ENCODE results near the gene RET. TPM values are rescaled to one million over a fixed set of nuclear protein-coding genes. Genes with fewer than 3 reads are reported as not detected.

Gene RET
- total and polyA plus RNA-seq, 2 experiments from 2014 or later, result 0.50 TPM; not detected in 1

DNA sequence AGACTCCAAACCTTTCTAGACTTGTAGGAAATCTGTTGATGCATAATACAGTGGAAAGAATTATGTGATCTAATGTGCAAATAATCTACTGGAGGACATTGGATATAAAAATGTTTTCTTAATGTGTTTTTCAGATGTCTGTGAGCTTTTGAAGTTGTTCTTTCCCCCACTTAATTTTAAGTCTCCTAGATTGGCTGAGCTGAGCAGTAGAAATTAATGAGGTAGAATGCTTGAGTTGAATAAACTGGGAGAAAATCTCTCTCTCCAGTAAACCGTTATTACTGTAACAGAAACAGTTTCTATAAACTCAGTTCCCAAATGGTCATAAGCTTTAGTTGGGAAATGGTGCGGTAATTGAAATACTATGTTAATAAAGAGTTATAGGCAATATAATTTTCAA, 77.0 kb downstream of the RET start:
- Histone ChIP-seq H3K4me2 (no peak overlapping the region), H3K79me2 (peaks cover 83% of the 10 kb centered on the region), H3K27me3 (no peaks in the 10 kb centered on the region), H3K9me3 (ENCODE audit: low read depth) (no peaks in the 10 kb centered on the region), H3K9me2 (replicated peaks; ENCODE audit: insufficient read depth) (no peaks in the 10 kb centered on the region), H3K36me3 (replicated peaks; ENCODE audit: insufficient read depth, low read depth) (no peaks in the 10 kb centered on the region), H4K20me1 (ENCODE audit: insufficient read depth, poor library complexity, severe bottlenecking) (no peaks in the 10 kb centered on the region), H3K27ac (no peak overlapping the region), H3K4me1 (ENCODE audit: insufficient read depth) (no peaks in the 10 kb centered on the region), H3K4me3 (no peak overlapping the region), H2AFZ (no peak overlapping the region)
- WGBS (ENCODE audit: low lambda C conversion rate, missing lambda C conversion rate), result 87% methylated on average over 2 of the region's 2 CpGs
- TF ChIP-seq, protein P1, sequence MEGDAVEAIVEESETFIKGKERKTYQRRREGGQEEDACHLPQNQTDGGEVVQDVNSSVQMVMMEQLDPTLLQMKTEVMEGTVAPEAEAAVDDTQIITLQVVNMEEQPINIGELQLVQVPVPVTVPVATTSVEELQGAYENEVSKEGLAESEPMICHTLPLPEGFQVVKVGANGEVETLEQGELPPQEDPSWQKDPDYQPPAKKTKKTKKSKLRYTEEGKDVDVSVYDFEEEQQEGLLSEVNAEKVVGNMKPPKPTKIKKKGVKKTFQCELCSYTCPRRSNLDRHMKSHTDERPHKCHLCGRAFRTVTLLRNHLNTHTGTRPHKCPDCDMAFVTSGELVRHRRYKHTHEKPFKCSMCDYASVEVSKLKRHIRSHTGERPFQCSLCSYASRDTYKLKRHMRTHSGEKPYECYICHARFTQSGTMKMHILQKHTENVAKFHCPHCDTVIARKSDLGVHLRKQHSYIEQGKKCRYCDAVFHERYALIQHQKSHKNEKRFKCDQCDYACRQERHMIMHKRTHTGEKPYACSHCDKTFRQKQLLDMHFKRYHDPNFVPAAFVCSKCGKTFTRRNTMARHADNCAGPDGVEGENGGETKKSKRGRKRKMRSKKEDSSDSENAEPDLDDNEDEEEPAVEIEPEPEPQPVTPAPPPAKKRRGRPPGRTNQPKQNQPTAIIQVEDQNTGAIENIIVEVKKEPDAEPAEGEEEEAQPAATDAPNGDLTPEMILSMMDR (IDR thresholded peaks at IDR 0.05; ENCODE audit: poor library complexity), result no peak
- TF ChIP-seq EZH2phosphoT487 (IDR thresholded peaks at IDR 0.05; ENCODE audit: low read depth, severe bottlenecking, unreplicated experiment) (no peak), EZH2 (IDR thresholded peaks at IDR 0.05; ENCODE audit: borderline replicate concordance) (no peak)
- DNase-seq (ENCODE audit: low spot score), result no peak

DNA sequence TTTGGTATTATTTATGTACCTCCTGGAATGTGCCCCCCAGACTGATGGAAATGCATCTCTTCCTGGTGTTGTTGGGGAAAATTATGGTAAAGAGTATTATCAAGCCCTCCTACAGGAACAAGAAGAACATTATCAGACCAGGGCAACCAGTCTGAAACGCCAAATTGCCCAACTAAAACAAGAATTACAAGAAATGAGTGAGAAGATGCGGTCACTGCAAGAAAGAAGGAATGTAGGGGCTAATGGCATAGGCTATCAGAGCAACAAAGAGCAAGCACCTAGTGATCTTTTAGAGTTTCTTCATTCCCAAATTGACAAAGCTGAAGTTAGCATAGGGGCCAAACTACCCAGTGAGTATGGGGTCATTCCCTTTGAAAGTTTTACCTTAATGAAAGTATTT, 78.4 kb downstream of the RET start:
- TF ChIP-seq, protein P1 (IDR thresholded peaks at IDR 0.05; ENCODE audit: poor library complexity), result no peak
- TF ChIP-seq EZH2 (IDR thresholded peaks at IDR 0.05; ENCODE audit: borderline replicate concordance) (no peak), EZH2phosphoT487 (IDR thresholded peaks at IDR 0.05; ENCODE audit: low read depth, severe bottlenecking, unreplicated experiment) (no peak)
- Histone ChIP-seq H3K36me3 (replicated peaks; ENCODE audit: insufficient read depth, low read depth) (no peaks in the 10 kb centered on the region), H3K79me2 (peaks cover 71% of the 10 kb centered on the region), H3K4me1 (ENCODE audit: insufficient read depth) (no peaks in the 10 kb centered on the region), H3K27ac (no peak overlapping the region), H4K20me1 (ENCODE audit: insufficient read depth, poor library complexity, severe bottlenecking) (no peaks in the 10 kb centered on the region), H3K9me2 (replicated peaks; ENCODE audit: insufficient read depth) (no peaks in the 10 kb centered on the region), H3K27me3 (no peaks in the 10 kb centered on the region), H2AFZ (no peak overlapping the region), H3K9me3 (ENCODE audit: low read depth) (no peaks in the 10 kb centered on the region), H3K4me2 (no peak overlapping the region), H3K4me3 (no peak overlapping the region)
- no peak for DNase-seq (ENCODE audit: low spot score)
- WGBS (ENCODE audit: low lambda C conversion rate, missing lambda C conversion rate), result 97% methylated on average over 2 of the region's 2 CpGs

DNA sequence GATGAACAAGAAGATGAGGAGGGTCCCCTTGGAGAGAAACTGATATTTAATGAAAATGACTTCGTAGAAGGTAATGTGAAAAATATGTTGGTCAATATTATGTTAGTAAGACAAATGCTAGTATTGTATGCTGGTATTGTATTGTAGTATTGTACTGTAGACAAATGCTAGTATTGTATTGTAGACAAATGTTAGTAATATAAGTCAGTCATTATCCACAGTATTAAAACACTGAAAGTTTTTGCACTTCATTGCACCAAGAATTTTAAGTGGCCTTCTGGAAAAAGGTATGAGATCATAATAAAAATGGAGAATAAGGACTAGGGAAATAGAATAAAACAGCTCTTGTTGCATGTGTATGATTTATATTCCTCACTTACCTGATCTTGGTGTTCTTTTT, 78.9 kb downstream of the RET start:
- H3K4me1 ChIP-seq (ENCODE audit: insufficient read depth), result no peaks in the 10 kb centered on the region
- H3K9me2 ChIP-seq (replicated peaks; ENCODE audit: insufficient read depth), result no peaks in the 10 kb centered on the region
- H3K36me3 ChIP-seq (replicated peaks; ENCODE audit: insufficient read depth, low read depth), result no peaks in the 10 kb centered on the region
- DNase-seq (ENCODE audit: low spot score), result no peak
- H3K9me3 ChIP-seq (ENCODE audit: low read depth), result no peaks in the 10 kb centered on the region
- H3K4me2 ChIP-seq, result no peak overlapping the region
- 100% methylated on average over 1 of the region's 1 CpG for WGBS (ENCODE audit: low lambda C conversion rate, missing lambda C conversion rate)
- no peaks in the 10 kb centered on the region for H4K20me1 ChIP-seq (ENCODE audit: insufficient read depth, poor library complexity, severe bottlenecking)
- TF ChIP-seq EZH2phosphoT487 (IDR thresholded peaks at IDR 0.05; ENCODE audit: low read depth, severe bottlenecking, unreplicated experiment) (no peak), EZH2 (IDR thresholded peaks at IDR 0.05; ENCODE audit: borderline replicate concordance) (no peak)
- TF ChIP-seq, protein P1 (IDR thresholded peaks at IDR 0.05; ENCODE audit: poor library complexity), result no peak
- H3K27me3 ChIP-seq, result no peaks in the 10 kb centered on the region
- no peak overlapping the region for H2AFZ ChIP-seq
- H3K79me2 ChIP-seq, result peaks cover 66% of the 10 kb centered on the region
- H3K27ac ChIP-seq, result no peak overlapping the region
- H3K4me3 ChIP-seq, result no peak overlapping the region

Data from hepatocyte (in vitro differentiated cells).